CD1c-positive myeloid dendritic cell (primary cell): Measurements from ENCODE around the gene CCDC142.
A peak's percentile ranks its signal among the peaks of the same experiment; 100 is the strongest.
"Not testable (repeated sequence)": the region's sequence is repeated elsewhere in the genome, so short reads cannot be mapped to it uniquely, and the experiment has no call there.

ENCODE experiments used
- DNase-seq: peaks from one replicate; pipeline ENCODE4 v3.0.0-alpha.2; 2016; ENCODE audit errors: extremely low spot score

The CCDC142 gene

DNA sequence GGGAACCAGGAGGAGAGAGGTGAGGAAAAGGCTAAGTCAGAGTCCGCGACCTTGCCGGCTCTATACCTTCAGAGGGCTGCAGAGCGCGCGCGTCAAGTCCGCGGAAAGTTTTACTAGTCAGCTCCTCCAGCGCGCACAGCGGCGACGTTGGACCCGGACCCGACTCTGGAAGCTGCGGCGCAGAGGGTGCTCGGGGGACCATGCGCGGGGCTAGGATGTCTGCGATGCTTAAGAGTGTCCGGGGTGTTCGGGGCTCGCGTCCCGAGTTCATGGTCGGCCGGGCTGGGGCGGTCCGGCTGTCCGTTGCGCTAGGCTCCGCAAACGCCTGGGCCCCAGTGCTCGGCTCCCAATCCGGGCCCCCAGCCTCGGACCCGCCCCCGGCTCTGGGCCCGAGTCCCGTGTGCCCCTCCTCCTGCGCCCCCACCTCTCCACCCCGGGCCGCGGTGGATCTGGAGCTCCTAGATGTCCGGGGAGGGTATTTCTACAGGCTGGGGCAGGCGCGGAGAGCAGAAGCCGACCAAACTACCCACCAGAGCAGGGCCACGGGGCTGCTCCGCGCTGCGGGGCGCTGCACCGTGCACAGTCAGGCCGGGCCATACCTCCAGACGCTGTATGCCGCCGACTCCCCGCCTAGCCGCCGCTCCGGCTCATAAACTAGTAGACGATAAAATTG lies 16.6 kb upstream of the CCDC142 start, which contains the start of gene LBX2:
Gene LBX2, minus strand, starts transcription at position 337 of the 673 bp plus-strand sequence. Its CDS starts 66 bp downstream, at position 271.
- DNase-seq = no peak

DNA sequence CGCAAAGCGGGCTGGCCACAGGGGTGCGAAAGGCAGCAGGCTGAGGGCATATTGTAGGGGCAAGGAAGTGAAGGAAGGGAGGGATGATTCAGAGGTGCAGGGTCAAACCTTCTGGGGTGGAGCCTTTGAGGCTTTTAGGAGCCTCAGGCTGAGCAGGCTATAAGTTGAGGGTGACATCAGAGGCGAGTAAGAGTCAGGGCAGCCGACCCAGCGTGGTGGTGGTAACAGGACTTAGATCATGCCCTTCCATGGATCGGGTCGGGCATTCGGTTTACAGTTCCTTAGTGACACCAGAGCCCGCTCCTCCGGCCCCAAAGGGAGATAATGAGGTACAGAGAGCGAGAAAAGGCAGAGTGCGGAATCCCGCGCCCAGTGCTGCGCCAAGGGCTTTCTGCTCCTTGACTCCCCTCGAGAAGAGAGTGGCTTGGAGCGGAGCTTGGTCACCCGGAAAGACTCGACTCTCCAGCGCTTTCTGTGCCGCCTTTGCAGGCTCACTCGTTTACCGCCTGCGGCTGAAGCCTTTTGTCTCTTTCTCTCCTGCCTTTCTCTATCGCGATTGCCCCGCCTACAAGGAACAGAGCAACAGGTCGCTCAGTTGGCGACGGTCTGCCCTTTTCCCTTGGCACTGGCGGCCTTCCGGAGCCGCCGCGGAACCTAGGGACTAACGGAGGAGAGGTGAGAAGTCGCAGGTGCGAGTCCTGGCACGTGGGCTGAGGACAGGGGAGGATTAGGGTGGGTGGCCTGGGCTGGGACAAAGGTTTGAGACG lies 15.9 kb upstream of the CCDC142 start:
- DNase-seq = peak; percentile 35

DNA sequence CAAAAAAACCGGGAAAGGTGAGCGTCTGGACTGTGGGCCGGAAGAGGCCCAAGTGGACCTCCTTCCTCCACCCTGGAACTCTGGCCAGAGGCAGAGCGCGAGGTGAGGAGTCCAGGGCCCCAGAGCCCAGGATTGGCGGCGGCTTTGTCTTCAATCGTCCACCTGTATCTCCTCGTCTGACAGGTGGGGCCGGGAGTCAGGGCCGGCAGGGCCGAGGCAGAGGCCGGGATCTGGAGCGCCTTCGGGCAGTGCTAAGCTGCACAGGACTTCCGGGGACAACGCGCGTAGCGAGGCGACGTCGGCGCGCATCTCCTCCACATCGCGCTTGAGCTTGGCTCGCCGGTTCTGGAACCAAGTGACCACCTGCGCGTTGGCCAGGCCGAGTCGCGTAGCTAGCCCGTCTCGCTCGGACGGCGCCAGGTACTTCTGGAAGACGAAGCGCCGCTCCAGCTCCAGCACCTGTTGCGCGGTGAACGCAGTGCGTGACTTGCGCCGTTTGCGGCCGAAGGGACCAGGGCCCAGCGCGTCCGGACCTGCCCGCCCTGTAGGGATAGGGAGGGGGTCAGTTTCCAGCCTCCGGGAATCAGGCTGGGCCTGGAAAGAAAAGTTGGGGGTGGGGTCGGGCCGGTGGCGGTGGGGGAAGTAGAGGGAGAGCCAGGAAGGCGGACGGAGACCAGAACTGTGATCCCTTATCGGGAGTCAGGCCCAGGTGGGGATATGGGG lies 15.1 kb upstream of the CCDC142 start:
- DNase-seq = no peak

DNA sequence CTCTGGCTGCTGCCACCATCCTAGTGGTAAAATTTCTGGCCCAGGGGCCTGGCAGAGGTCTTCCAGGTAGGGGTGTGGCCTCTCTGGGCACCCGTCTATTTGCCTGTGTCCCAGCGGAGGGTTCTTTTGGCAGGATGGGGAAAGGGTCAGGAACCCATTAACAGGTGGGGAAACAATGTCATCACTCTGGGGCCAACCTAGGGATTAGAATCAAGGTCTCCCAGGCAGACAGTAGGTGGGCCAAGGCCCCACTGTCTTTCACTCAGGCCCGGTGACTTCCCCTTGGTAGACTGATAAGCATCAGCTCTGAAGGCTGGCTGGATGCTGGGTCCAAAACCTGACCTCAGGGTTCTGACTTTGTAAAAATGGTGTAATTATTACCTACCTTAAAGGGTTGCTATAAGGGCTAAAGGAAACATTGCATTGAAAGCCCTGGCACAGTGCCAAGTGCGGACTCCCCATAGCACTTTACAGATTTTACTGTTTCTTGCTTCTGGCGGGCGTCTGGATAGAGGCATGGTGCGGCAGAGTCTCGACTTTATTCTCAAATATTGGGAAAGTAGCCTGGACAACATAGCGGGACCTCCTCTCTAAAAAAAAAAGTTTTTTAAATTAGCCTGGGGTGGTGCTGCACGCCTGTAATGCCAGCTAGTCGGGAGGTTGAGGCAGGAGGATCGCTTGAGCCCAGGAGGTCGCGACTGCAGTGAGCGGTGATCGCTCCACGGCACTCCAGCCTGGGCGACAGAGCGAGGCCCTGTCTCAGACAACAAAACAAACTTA lies 14.4 kb upstream of the CCDC142 start:
- no peak for DNase-seq

DNA sequence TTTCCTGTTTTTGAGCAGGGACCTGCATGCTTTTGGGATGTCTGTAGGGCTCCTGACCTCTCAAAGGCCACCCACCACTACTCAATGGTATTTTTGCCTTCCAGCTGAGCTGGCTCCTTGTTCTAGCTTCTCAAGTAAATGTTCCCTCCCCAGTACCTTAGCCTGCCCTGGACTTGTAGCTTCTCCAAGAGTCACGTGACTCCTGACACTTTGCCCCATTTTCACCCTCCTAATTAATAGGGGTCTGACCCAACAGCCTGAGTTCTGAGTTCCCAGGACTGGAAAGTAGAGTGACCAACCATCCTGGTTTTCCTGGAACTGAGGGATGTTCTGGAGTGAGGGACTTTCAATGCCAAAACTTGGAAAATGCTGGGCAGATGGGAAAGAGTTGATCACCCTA lies 12.6 kb upstream of the CCDC142 start:
- DNase-seq = no peak

DNA sequence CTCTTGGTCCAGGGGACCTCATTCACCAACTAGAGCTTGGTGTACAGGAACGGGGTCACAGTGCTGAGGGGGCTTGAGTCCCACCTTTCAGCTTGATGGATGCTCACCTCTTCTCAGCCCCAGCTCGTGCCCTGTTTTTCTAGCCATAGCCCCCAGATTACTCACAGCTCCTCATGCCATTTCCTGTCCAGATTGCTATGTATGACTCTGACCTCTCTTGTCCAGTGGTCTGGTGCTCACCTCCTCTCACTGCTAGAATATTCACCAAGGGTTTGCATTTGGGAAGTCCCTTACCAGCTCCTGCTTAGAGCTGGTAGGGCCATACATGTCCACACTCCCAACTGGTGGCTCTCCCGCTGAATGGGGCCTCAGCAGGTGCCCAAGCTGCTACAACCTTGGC lies 10.7 kb upstream of the CCDC142 start:
- DNase-seq = no peak

DNA sequence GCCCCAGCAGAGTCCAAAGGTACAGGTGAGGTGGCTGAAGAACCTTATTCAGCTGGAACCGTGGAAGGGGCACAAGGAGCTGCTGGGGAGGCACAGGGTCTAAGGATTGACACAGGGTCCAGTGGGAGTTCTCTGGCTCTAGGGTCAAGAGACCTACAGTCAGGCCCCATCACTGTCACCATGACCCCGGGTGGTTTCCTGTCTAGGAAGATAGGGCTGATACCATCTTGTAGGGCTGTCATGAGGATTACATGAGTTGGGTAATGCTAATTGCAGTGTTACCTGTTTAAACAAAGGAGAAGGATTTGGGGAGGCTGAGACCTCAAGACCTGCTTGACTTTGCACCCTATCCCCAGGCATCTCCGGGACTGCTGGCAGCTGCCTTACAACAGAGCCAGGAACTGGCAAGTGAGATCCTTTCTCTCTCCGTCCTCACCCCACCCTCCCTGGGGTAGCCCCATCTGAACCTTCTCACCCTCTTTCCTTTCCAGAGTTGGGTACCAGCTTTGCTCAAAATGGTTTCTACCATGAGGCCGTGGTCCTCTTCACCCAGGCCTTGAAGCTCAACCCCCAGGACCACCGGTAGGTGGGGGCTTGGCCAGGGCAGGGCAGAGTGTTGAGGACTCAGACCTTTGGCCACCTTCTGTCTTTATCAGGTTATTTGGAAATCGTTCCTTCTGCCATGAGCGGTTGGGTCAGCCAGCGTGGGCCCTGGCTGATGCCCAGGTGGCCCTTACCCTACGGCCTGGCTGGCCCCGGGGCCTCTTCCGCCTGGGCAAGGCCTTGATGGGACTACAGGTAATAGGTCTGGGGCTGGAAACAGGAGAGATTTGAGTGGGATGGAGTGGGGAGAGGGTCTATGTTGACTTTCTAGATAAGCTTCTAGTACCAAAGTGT lies 9.1 kb upstream of the CCDC142 start:
- no peak for DNase-seq

DNA sequence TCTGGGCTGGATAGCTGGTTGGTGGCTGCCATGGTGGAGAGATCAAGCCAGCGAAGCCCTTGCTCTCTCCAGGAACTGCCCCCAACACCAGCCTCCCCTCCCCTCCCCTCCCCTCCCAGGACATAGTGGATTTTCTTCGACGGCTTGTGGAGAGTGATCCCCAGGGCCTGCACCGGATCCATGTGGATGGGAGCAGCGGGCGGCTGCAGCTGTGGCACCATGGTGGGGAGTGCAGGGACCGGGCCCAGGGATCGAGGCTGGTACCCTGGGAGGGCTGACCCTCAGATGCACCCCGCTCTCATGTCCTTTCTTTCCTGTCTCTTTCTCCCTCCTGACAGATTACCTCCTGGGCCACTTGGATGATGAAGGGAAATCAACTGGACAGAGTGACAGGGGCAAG lies 7.1 kb upstream of the CCDC142 start:
- no peak for DNase-seq

GRCh38 chr2:74488643-74489481 lies 6.1 kb upstream of the CCDC142 start:
- no peak for DNase-seq

GRCh38 chr2:74486141-74486540 lies 3.3 kb upstream of the CCDC142 start:
- DNase-seq = no peak

- DNase-seq = not testable (repeated sequence)
Observed at GRCh38 chr2:74483675-74484164, 922 bp upstream of the CCDC142 start.

DNA sequence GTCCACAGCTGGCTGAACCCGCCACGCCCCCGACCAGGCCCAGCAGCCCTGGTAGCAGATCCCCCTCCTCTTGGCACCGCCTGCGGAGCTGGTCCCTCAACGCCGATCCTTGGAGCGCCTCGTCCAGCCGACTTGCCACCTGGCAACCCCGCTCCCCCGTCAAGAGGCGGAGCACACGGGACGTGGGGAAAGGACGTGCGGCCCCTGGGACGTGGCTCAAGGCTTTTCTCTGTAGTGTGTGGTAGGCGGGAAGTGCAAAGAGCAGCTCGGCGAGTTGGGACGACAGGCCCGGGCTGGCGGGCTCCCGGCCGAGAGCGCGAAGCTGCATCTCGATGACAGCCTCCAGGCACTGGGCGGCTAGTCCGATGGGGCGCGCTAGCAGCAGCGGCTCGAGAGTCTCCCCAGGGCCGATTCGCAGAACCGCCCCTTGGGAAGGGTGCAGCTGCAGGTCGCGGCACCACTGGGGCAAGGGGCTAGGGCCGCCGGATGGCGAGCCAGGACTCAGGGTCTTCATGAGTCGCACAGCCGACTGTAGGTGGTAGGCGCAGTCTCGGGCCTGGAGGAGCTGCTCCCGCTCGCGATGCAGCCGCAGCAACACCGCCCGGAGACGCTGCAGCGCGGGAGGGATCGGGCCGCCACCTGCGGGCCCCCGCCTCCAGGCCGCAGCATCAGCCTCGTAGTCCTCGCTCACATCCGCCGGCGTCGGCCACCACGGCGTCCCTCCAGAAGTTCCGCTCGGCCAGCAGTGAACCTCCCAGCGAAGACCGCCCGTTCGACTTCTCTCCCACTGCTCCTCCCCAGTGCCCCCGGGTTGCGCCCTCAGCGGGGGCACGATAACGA lies 617 bp downstream of the CCDC142 start:
- peak; percentile 66 for DNase-seq

GRCh38 chr2:74481431-74481830 lies 1.4 kb downstream of the CCDC142 start:
- peak; percentile 72 for DNase-seq

DNA sequence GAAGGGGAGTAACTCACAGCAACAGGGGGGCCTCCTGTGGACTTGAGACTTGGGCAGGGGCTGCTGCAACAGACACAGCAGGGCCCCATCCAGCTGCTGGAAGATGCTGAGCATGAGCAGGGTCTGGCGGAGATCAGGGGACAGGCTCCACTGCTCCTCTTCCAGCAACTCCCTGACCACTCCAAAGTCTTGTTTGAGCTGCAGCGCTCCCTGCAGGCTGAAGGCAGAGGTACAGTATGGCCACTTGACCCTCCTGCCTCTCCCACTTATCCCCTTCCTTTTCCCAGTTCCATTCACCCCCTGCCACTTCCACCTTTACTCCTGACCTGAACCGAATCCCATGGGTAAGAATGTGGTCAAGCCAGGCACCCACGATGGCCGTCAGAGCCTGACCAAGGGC lies 7.9 kb downstream of the CCDC142 start:
- no peak for DNase-seq

GRCh38 chr2:74474481-74474880 lies 8.3 kb downstream of the CCDC142 start:
- no peak for DNase-seq

GRCh38 chr2:74472945-74473258 lies 9.9 kb downstream of the CCDC142 start:
- no peak for DNase-seq

DNA sequence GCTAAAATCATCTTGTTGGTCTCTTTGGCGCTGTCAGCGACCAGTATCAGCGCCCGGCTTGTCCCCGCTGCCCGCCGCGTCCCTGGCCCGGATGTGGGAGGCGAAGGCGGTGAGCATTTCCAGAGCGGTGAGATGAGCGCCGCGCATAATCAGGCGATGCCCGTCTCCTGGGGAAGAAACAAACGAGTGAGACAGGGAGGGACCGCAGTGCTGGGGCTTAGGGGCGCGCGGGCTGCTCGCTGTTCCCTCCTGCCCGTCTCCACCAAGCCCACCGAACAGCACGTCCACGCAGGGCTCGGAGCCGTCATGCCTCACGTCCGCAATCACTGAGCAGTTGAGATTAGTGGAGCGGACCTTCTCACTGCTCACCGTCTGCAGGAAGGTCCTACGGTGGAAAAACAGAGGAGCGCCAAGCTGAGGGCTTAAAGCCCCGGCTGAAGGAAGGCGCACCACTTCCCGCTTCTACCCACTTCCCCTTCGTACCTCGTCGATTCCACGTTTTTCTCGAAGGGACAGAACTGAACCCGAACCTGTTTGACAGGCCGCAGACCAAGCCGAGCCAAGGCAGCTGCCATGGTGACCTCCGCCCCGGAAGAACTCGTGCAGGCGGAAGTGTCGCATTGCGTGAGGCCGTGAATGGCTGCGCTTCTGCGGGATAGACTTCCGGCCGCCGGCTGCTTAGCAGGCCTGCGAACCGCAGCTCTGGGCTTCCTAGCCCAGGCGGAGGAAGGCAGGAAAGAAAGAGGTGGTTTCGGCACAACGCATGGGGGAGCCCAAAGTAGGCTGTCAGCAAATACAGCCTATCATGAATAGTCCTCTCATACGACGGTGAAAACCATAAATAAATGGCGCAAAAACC lies 10.5 kb downstream of the CCDC142 start, which contains the start of gene MRPL53:
Gene MRPL53, minus strand, starts transcription at position 595 of the 859 bp plus-strand sequence. Its CDS starts 20 bp downstream, at position 575.
- peak; percentile 96 for DNase-seq
